Ureter (tissue), 1 donor: ENCODE data around the gene CTNNA1. TPM values are rescaled to one million over a fixed set of nuclear protein-coding genes. Genes with fewer than 3 reads are reported as not detected.

ENCODE experiments used
- DNase-seq: peaks from one replicate; pipeline ENCODE4 v3.0.0-alpha.2; 2020; ENCODE audit warnings: low spot score
- total RNA-seq: library from RNA; stranded (reverse); gene quantifications from one replicate; pipeline ENCODE4 v1.2.4, GENCODE V29; 2023
- donor health status: DM: yes; HTN: yes; CAD: no.

CTNNA1 gene
- total RNA-seq, 1 donor from 2014 or later: 379 TPM

- DNase-seq: no peak
Observed at GRCh38 chr5:138930371-138931097, 177.3 kb downstream of the CTNNA1 start.

DNA sequence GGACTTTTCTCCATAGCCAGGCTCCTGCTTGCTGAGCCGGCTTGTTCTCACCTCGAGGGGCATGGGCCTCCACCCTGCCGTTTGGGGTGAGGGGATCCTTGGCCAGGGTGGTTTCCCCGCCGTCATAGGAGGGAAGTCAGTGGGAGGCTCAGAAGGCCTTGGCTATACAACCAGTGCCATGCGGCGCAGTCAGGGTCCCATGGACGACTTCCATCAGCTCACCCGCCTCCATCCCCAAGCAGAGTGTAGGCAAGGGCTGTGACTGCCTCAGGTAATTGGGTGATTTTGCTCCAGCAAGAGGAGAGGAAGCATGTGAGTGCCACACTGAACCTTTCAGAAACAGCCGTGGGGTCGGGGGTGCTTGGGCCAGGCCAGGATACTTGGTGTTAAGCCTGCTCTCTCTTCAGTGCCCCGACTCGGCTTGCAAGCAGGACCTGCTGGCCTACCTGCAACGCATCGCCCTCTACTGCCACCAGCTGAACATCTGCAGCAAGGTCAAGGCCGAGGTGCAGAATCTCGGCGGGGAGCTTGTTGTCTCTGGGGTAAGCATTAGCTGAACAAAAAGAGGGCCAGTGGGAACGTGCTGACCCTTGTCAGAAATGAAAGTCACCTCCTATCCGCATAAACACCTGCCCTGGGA is 179.1 kb downstream of the CTNNA1 start:
- DNase-seq: no peak

- no peak for DNase-seq
Observed at GRCh38 chr5:138933522-138934290, 180.5 kb downstream of the CTNNA1 start.

DNA sequence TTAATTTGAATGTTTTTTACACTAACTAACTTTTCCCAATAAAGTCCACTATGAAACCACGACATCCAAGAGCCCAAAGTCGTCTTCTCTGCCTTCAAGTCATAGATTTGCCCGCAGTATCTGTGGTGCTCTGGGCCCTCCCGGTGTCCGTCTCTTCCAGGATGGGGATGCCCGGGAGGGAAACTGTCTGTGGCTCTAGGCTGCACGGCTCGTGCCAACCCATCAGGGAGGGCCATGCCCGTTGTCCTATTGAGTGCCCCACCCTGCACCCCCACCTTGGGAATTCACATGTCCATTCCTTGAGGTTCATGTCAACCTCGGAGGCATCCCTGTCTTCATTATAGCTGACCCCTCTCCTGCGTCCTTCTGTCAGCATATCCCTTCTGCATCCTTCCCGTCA is 181.7 kb downstream of the CTNNA1 start:
- no peak for DNase-seq

- no peak for DNase-seq
Observed at GRCh38 chr5:138935466-138935865, 182.2 kb downstream of the CTNNA1 start.

GRCh38 chr5:138936225-138936967 is 183.2 kb downstream of the CTNNA1 start:
- no peak for DNase-seq

DNA sequence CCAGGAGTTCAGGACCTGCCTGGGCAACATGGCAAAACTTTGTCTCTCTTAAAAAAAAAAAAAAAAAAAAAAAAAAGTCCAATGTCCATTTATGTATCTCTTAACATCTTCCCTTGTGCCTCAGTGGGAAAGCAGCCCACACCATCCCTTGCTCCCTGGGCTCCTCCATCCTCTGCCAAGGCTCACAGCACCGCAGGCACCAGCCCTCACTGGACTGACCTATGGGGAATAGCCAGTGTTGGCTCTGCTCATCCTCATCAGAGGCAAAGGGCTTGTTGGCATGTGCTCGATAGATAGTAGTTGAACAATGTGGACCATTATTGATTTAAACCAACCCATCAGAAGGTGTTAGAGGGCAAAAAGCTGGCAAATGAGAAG is 183.7 kb downstream of the CTNNA1 start:
- DNase-seq: no peak

- DNase-seq: no peak
Observed at GRCh38 chr5:138937392-138938387, 184.5 kb downstream of the CTNNA1 start.

DNA sequence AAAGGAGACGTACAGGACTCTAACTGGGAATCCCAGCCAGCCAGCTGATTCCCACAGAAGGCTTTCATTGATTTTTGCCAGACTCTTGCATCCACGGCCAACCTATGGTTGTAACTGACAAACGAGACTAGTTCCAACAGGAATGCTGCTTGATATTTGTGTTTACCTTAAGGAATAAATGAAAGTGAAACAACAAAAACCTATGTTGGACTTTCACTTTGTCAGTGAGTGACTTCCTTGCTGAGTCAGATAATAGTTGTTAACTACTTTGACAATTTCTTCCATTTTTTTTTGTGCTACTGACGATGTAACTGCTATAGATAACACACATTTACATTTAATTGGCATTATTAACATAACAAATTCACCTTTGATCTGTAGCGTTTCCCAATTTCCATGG is 185.3 kb downstream of the CTNNA1 start:
- DNase-seq: no peak

DNA sequence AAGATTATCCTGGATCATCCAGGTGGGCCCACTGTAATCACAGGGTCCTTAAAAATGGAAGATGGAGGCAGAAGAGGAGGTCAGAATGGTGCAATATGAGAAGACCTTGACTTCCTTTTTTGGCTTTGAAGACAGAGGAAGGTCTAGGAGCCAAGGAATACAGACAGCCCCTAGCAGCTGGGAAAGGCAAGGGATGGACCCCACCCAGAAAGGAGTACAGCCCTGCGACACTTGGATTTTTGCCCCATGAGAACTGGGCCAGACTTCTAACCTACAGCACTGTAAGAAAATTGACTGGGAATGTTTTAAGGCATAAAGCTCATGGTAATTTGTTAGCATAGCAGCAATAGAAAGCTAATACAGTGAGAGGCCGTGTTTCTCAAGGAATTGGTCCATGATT is 188.8 kb downstream of the CTNNA1 start:
- no peak for DNase-seq

DNA sequence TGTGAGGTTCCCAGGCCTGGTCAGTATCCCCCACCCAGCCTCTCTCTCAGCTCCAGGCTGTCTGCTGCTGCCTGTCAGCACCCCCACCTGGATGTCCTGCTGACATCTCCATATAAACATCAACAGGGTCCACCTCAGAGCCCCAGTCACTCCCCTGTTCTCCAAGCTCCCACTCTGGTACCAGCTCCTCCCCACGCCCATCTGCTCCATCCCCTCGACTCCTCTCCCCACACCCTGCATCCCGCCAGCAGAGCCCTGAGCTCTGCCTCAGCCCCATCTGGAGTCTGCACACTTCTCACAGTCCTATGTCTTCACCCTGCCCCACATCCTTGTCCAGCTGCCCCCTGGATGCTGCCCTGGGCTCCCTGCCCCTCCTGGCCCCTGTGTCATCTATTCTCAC is 189.6 kb downstream of the CTNNA1 start:
- DNase-seq: no peak

DNA sequence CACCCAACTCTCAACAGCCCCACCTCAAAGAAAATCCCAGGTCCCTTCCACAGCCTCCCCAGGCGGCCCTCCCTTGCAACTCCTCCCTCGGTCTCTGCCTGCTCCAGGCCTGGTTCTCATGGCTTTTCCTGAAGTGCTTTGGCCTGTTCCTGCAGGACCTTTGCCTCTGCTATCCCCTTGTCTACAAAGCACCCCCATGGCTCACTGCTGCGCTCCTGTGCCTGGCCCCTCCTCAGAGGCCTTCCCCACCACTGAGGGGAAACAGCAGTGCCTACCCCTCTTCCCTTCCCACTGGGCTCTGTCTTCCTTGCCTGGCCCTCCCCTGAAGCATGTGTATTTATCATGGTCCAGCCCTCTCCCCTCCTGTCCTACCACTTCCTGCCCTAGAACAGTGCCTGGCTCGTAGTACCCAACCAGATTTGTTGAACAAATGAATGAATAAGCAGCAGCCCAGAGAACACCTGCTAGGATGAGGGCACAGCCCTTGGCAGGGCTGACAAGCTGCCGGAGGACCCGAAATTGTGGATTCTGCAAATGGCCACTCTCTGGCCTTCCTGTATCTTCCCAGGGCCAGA is 190.5 kb downstream of the CTNNA1 start:
- no peak for DNase-seq

DNA sequence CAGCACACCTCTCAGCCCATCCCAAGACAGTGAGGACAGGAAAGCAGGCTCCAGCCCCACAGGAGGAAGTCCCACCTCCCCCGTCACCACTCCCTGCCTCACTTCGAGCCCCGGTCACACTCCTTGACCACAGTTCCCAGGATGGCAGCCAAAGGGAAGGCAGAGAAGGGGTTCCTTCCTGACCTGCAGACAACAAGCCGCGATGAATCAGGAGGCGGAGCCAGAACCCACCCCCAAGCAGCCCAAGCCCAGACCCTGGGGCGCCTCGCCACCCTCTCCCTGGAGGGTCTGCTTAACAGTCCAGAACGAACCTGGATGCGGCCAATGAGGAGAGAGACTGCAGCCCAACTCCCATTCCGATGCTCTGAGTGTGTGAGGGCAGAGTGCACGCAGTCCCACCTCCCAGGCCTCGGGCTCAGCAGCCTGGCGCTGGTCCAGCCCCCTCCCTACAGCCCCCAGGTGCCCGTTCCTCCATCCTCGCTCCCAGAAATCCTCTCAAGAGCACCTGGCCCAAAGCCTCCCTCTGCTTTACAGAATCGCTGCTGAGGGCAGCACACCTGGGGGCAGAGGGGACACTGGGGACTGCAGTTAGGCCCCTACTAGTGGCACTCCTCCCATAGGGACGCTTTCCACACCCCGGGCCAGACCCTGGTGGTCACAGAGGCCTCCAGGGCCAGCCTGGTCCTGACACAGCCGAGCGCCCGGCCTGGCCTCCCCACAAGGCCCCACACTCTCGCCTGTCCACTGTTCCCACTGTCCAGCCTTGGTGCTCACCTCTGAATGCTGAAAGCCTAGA is 191.5 kb downstream of the CTNNA1 start:
- no peak for DNase-seq

- no peak for DNase-seq
Observed at GRCh38 chr5:138945421-138946240, 192.4 kb downstream of the CTNNA1 start.

GRCh38 chr5:138946241-138946623 is 193.0 kb downstream of the CTNNA1 start:
- no peak for DNase-seq

- DNase-seq: no peak
Observed at GRCh38 chr5:138946831-138947560, 193.8 kb downstream of the CTNNA1 start.

- no peak for DNase-seq
Observed at GRCh38 chr5:138947780-138948179, 194.6 kb downstream of the CTNNA1 start.
